ENCODE results near the gene BCL7A.
"Not testable (repeated sequence)": the region's sequence is repeated elsewhere in the genome, so short reads cannot be mapped to it uniquely, and the experiment has no call there.

BCL7A gene

GRCh38 chr12:122051231-122051876 is 29.7 kb downstream of the BCL7A start:
- Mint-ChIP-seq H3K4me1 (peaks cover 9% of the 10 kb centered on the region), H3K36me3 (peaks cover 16% of the 10 kb centered on the region), H3K27ac (no peak overlapping the region), H3K4me3 (no peak overlapping the region), H3K9me3 (no peaks in the 10 kb centered on the region), H3K27me3 (no peaks in the 10 kb centered on the region)
- no peak for ATAC-seq

- Mint-ChIP-seq H3K27ac (no peak overlapping the region), H3K27me3 (no peaks in the 10 kb centered on the region), H3K36me3 (peaks cover 23% of the 10 kb centered on the region), H3K9me3 (no peaks in the 10 kb centered on the region), H3K4me1 (peaks cover 9% of the 10 kb centered on the region), H3K4me3 (no peak overlapping the region)
- no peak for ATAC-seq
These were observed 30.6 kb downstream of the BCL7A start for GRCh38 chr12:122052285-122052684.

GRCh38 chr12:122054842-122055520 is 33.3 kb downstream of the BCL7A start:
- H3K27ac Mint-ChIP-seq: no peak overlapping the region
- H3K9me3 Mint-ChIP-seq: no peaks in the 10 kb centered on the region
- H3K4me1 Mint-ChIP-seq: peaks cover 9% of the 10 kb centered on the region
- no peaks in the 10 kb centered on the region for H3K27me3 Mint-ChIP-seq
- no peak for ATAC-seq
- H3K36me3 Mint-ChIP-seq: peaks cover 28% of the 10 kb centered on the region
- H3K4me3 Mint-ChIP-seq: no peak overlapping the region

GRCh38 chr12:122056406-122056805 is 34.7 kb downstream of the BCL7A start:
- H3K27ac Mint-ChIP-seq: peak overlapping the region; percentile 2
- ATAC-seq, H3K9me3 Mint-ChIP-seq, H3K4me3 Mint-ChIP-seq, H3K27me3 Mint-ChIP-seq, H3K4me1 Mint-ChIP-seq: not testable (repeated sequence)
- peaks cover 33% of the 10 kb centered on the region for H3K36me3 Mint-ChIP-seq

- Mint-ChIP-seq H3K27me3 (no peaks in the 10 kb centered on the region), H3K4me1 (peaks cover 9% of the 10 kb centered on the region), H3K9me3 (no peaks in the 10 kb centered on the region), H3K36me3 (peaks cover 33% of the 10 kb centered on the region), H3K27ac (peak overlapping the region; percentile 2), H3K4me3 (no peak overlapping the region)
- no peak for ATAC-seq
These were observed 35.5 kb downstream of the BCL7A start for GRCh38 chr12:122057007-122057735.

GRCh38 chr12:122057769-122058168 is 36.1 kb downstream of the BCL7A start:
- Mint-ChIP-seq H3K9me3 (no peaks in the 10 kb centered on the region), H3K4me3 (no peak overlapping the region), H3K36me3 (peaks cover 33% of the 10 kb centered on the region), H3K27ac (peak overlapping the region; percentile 2), H3K27me3 (no peaks in the 10 kb centered on the region), H3K4me1 (peaks cover 10% of the 10 kb centered on the region)
- ATAC-seq: no peak

- Mint-ChIP-seq H3K9me3 (no peaks in the 10 kb centered on the region), H3K4me1 (peaks cover 18% of the 10 kb centered on the region), H3K36me3 (peaks cover 33% of the 10 kb centered on the region), H3K4me3 (no peak overlapping the region), H3K27me3 (no peaks in the 10 kb centered on the region), H3K27ac (no peak overlapping the region)
- no peak for ATAC-seq
These were observed 37.0 kb downstream of the BCL7A start for GRCh38 chr12:122058549-122059149.

- peaks cover 28% of the 10 kb centered on the region for H3K36me3 Mint-ChIP-seq
These were observed 37.7 kb downstream of the BCL7A start for GRCh38 chr12:122059203-122059960.

GRCh38 chr12:122060081-122060501 is 38.4 kb downstream of the BCL7A start:
- Mint-ChIP-seq H3K9me3 (no peaks in the 10 kb centered on the region), H3K36me3 (peaks cover 24% of the 10 kb centered on the region), H3K27me3 (no peaks in the 10 kb centered on the region), H3K4me3 (no peak overlapping the region), H3K4me1 (peaks cover 24% of the 10 kb centered on the region), H3K27ac (no peak overlapping the region)
- ATAC-seq: no peak

More at GRCh38 chr12:122059203-122059960, 37.7 kb downstream of the BCL7A start:
- Mint-ChIP-seq H3K9me3 (no peaks in the 10 kb centered on the region), H3K27ac (no peak overlapping the region), H3K4me1 (peaks cover 20% of the 10 kb centered on the region), H3K4me3 (no peak overlapping the region), H3K27me3 (no peaks in the 10 kb centered on the region)
- ATAC-seq: no peak

- Mint-ChIP-seq H3K4me1 (peaks cover 27% of the 10 kb centered on the region), H3K9me3 (no peaks in the 10 kb centered on the region), H3K27me3 (no peaks in the 10 kb centered on the region), H3K36me3 (peaks cover 24% of the 10 kb centered on the region), H3K27ac (no peak overlapping the region), H3K4me3 (no peak overlapping the region)
- no peak for ATAC-seq
These were observed 39.6 kb downstream of the BCL7A start for GRCh38 chr12:122061253-122061652.

GRCh38 chr12:122062832-122063693 is 41.4 kb downstream of the BCL7A start:
- peak overlapping the region; percentile 5 for H3K27ac Mint-ChIP-seq
- peaks cover 14% of the 10 kb centered on the region for H3K36me3 Mint-ChIP-seq
- no peaks in the 10 kb centered on the region for H3K27me3 Mint-ChIP-seq
- no peaks in the 10 kb centered on the region for H3K9me3 Mint-ChIP-seq
- no peak overlapping the region for H3K4me3 Mint-ChIP-seq
- H3K4me1 Mint-ChIP-seq: peaks cover 40% of the 10 kb centered on the region
- no peak for ATAC-seq

- no peak for ATAC-seq
- peaks cover 46% of the 10 kb centered on the region for H3K4me1 Mint-ChIP-seq
- H3K9me3 Mint-ChIP-seq: no peaks in the 10 kb centered on the region
- no peak overlapping the region for H3K27ac Mint-ChIP-seq
- no peak overlapping the region for H3K4me3 Mint-ChIP-seq
- no peaks in the 10 kb centered on the region for H3K27me3 Mint-ChIP-seq
- peaks cover 10% of the 10 kb centered on the region for H3K36me3 Mint-ChIP-seq
These were observed 42.0 kb downstream of the BCL7A start for GRCh38 chr12:122063694-122064024.

GRCh38 chr12:122064025-122064777 is 42.5 kb downstream of the BCL7A start:
- Mint-ChIP-seq H3K9me3 (no peaks in the 10 kb centered on the region), H3K27ac (no peak overlapping the region), H3K4me3 (no peak overlapping the region), H3K27me3 (no peaks in the 10 kb centered on the region), H3K36me3 (peaks cover 5% of the 10 kb centered on the region), H3K4me1 (peaks cover 52% of the 10 kb centered on the region)
- peak; percentile 64 for ATAC-seq

All from stimulated activated memory B cell treated with anti-CD40 and anti-IgM and Interleukin-4, amounts not matched to agents 10 μg/mL and 1 μg/mL and 100 μg/mL, for 72 hours (primary cell).